HG02610 (cell line): ENCODE measurements around the gene SARDH.
A peak's percentile ranks its signal among the peaks of the same experiment; 100 is the strongest.

ENCODE experiments used
- ATAC-seq: cut with Tn5 transposase; IDR thresholded peaks from one replicate; pipeline ENCODE4 v1.9.1; 2021; ENCODE audit warnings: mild to moderate bottlenecking, moderate library complexity; ENCODE audit not compliant: unreplicated experiment

SARDH gene

GRCh38 chr9:133737774-133738639 lies at the start of gene SARDH:
Gene SARDH (minus strand): TSS chr9:133738352. CDS start chr9:133734173, 4,179 bp downstream.
- ATAC-seq = no peak

- no peak for ATAC-seq
Measured at GRCh38 chr9:133787754-133788025, 49.5 kb upstream of the SARDH start.

GRCh38 chr9:133786907-133787753 lies 49.0 kb upstream of the SARDH start:
- ATAC-seq = no peak

GRCh38 chr9:133786371-133786753 lies 48.2 kb upstream of the SARDH start:
- peak; percentile 36 for ATAC-seq

- ATAC-seq = no peak
Measured at GRCh38 chr9:133785753-133786370, 47.7 kb upstream of the SARDH start.

GRCh38 chr9:133784731-133785561 lies 46.8 kb upstream of the SARDH start:
- no peak for ATAC-seq

GRCh38 chr9:133783331-133783731 lies 45.2 kb upstream of the SARDH start:
- ATAC-seq = no peak

GRCh38 chr9:133782157-133783130 lies 44.3 kb upstream of the SARDH start:
- no peak for ATAC-seq

- no peak for ATAC-seq
Measured at GRCh38 chr9:133781828-133782135, 43.6 kb upstream of the SARDH start.

GRCh38 chr9:133780962-133781827 lies 43.0 kb upstream of the SARDH start:
- no peak for ATAC-seq

GRCh38 chr9:133780404-133780945 lies 42.3 kb upstream of the SARDH start:
- no peak for ATAC-seq

GRCh38 chr9:133779516-133780403 lies 41.6 kb upstream of the SARDH start:
- ATAC-seq = no peak

GRCh38 chr9:133779081-133779480 lies 40.9 kb upstream of the SARDH start:
- no peak for ATAC-seq

GRCh38 chr9:133778336-133779013 lies 40.3 kb upstream of the SARDH start:
- no peak for ATAC-seq

GRCh38 chr9:133777871-133778270 lies 39.7 kb upstream of the SARDH start:
- no peak for ATAC-seq

- no peak for ATAC-seq
Measured at GRCh38 chr9:133777068-133777791, 39.1 kb upstream of the SARDH start.
